ENCODE measurements around the gene CD300A. TPM values are rescaled to one million over a fixed set of nuclear protein-coding genes. Genes with fewer than 3 reads are reported as not detected.

CD300A gene
- total and polyA plus RNA-seq, 2 of the 4 experiments (the other 2 are of a cell fraction) = not detected

- no peaks in the 10 kb centered on the region for H3K27me3 ChIP-seq (ENCODE audit: control insufficient read depth, insufficient read depth, low read length)
- 7% methylated on average over 8 of the region's 21 CpGs; no CpG with 5 or more reads in 1 of the 2 experiments for WGBS, 2 experiments (ENCODE audit: extremely low coverage in 2 of 2, insufficient read length in 1 of 2)
Measured at GRCh38 chr17:74467221-74467951, 952 bp downstream of the CD300A start.

More at GRCh38 chr17:74467221-74467951, 952 bp downstream of the CD300A start:
- Histone ChIP-seq H3K4me1 (ENCODE audit: control insufficient read depth, insufficient read depth, low read length) (no peaks in the 10 kb centered on the region), H3K4ac (ENCODE audit: low read depth, low read length) (no peak overlapping the region), H2BK5ac (ENCODE audit: low read depth, low read length, poor library complexity, severe bottlenecking) (no peak overlapping the region), H4K8ac (ENCODE audit: low read depth in 2 of 2, low read length in 2 of 2) (no peak overlapping the region), H3K9me3 (ENCODE audit: control insufficient read depth, insufficient read depth, low read length) (peaks cover 2% of the 10 kb centered on the region; the same call in 1 of the 2 replicates), H3K9me1 (ENCODE audit: insufficient read depth, low read length) (no peaks in the 10 kb centered on the region), H2BK20ac (ENCODE audit: low read depth, low read length) (no peak overlapping the region), H3K23ac (ENCODE audit: low read depth, low read length) (no peak overlapping the region), H2BK15ac (ENCODE audit: low read depth, low read length) (no peak overlapping the region), H4K20me1 (ENCODE audit: insufficient read depth, low read length) (no peaks in the 10 kb centered on the region), H3K79me1 (ENCODE audit: low read depth in 1 of 2, low read length in 2 of 2) (no peaks in the 10 kb centered on the region), H2AK5ac (ENCODE audit: low read depth, low read length) (no peak overlapping the region), H4K5ac (ENCODE audit: low read depth, low read length) (no peak overlapping the region), H3K14ac (replicated peaks; ENCODE audit: low read depth, low read length) (no peak overlapping the region), H3K9ac (ENCODE audit: low read depth, low read length) (no peak overlapping the region), H3K18ac (ENCODE audit: low read depth, low read length) (no peak overlapping the region), H3K4me2 (ENCODE audit: low read depth, low read length) (no peak overlapping the region), H3K56ac (ENCODE audit: extremely low read depth, insufficient read depth, low read length) (no peak overlapping the region), H2AK9ac (replicated peaks; ENCODE audit: low read depth, low read length, poor library complexity) (no peak overlapping the region), H2BK120ac (ENCODE audit: low read depth, low read length) (no peak overlapping the region), H3K4me3 (ENCODE audit: insufficient read depth, low read depth, low read length) (no peak overlapping the region), H2AFZ (replicated peaks; ENCODE audit: low read length, poor library complexity) (no peak overlapping the region), H3K27ac (ENCODE audit: insufficient read depth, low read length) (no peak overlapping the region), H3K36me3 (ENCODE audit: control insufficient read depth, insufficient read depth, low read length) (no peaks in the 10 kb centered on the region), H4K91ac (ENCODE audit: insufficient read depth, low read depth, low read length) (no peak overlapping the region)
- in situ Hi-C loops (cut with MboI; ENCODE audit: low sequenced_read_pairs) (no loop called here), intact Hi-C loops (cut with micrococcal nuclease) (no loop called here), dilution Hi-C loops (cut with HindIII; ENCODE audit: low sequenced_read_pairs, unreplicated experiment) (no loop called here)
- POLR2A ChIA-PET (ENCODE audit: unreplicated experiment) = interaction anchor here (0.5 kb wide), 1 partner anchor 245 kb away, joined by 3 read pairs; no protein-coding TSS in a partner anchor
- no peak for TF ChIP-seq MXI1 (IDR thresholded peaks at IDR 0.05; ENCODE audit: borderline replicate concordance, low read depth, low read length)
- no peak for TF ChIP-seq USF2 (IDR thresholded peaks at IDR 0.05; ENCODE audit: low read depth, low read length)
- no peak for TF ChIP-seq POLR2A (IDR thresholded peaks at IDR 0.05; ENCODE audit: low read depth, low read length)
- TF ChIP-seq CTCF (conservative IDR thresholded peaks at IDR 0.05; ENCODE audit: low read depth, low read length) = no peak
- peak; percentile 56 for TF ChIP-seq MAFK (IDR thresholded peaks at IDR 0.05; ENCODE audit: low read depth, low read length)
- TF ChIP-seq RFX5 (IDR thresholded peaks at IDR 0.05; ENCODE audit: low read depth, low read length) = no peak
- TF ChIP-seq RAD21 (IDR thresholded peaks at IDR 0.05; ENCODE audit: low read length) = no peak
- no peak for TF ChIP-seq CEBPB (IDR thresholded peaks at IDR 0.05; ENCODE audit: low read depth, low read length)
- BruUV-seq (replicated peaks) = no TSS peak
- CTCF ChIA-PET = no interaction called here
- no peak for DNase-seq
- no peak for ATAC-seq (ENCODE audit: low read depth)

Measured in IMR-90 (cell line).